VCaP (cell line): ENCODE data around the gene TMCC3.
"Not testable (repeated sequence)": the region's sequence is repeated elsewhere in the genome, so short reads cannot be mapped to it uniquely, and the experiment has no call there.

Source experiments
- H3K27ac ChIP-seq: fragments of 450-650 bp; 2 replicates; pipeline ENCODE4 v1.5.1; 2017
- TF ChIP-seq, protein P1 (sequence below): fragments of 450-650 bp; conservative IDR thresholded peaks from 2 replicates; pipeline ENCODE4 v1.5.1; 2017; ENCODE audit warnings: mild to moderate bottlenecking, moderate library complexity

The TMCC3 gene, protein sequence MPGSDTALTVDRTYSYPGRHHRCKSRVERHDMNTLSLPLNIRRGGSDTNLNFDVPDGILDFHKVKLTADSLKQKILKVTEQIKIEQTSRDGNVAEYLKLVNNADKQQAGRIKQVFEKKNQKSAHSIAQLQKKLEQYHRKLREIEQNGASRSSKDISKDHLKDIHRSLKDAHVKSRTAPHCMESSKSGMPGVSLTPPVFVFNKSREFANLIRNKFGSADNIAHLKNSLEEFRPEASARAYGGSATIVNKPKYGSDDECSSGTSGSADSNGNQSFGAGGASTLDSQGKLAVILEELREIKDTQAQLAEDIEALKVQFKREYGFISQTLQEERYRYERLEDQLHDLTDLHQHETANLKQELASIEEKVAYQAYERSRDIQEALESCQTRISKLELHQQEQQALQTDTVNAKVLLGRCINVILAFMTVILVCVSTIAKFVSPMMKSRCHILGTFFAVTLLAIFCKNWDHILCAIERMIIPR

DNA sequence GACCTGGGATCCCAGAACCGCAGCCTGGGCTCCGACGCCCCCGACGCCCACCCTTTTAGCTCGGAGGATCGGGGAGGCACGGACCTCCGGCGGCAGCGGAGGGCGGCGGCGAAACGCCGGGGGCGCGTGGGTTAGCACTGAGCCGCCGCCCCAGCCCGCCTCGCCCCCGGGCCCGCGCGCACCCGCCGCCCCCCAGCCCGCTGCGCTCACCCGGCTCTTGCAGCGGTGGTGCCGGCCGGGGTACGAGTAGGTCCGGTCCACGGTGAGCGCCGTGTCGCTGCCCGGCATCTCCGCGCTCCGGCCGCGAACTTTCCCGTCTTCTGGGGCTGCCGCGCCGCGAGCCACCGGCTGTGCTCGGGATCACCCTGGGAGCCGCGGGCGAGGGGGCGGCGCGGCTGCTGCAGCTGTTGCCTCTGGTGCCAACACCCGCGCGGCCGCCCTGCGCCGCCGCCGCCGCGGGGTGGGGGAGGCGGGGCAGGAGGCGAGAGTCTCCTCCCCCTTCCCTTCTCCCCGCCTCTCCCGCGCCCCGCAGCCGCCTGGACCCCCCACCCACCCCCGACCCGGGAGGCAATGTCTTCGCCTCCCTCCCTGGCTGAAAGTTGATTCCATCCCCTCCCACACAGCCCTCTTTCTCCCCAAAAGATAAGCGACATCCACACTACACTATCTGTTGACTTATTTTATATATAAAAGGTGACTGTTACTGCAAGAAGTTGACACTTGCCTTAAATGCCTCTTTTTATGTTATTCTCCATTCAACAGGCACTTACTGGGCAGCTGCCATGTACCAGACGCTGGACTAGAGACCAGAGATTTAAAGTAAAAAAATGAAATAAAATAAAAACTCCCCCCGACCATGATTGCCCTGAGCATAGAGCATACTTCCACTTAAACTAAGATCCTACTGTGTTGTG lies at the start of gene TMCC3:
Gene TMCC3, minus strand, starts transcription at position 415 of the 914 bp plus-strand sequence. Its CDS starts 127 bp downstream, at position 288.
- peak within 1 kb of the TSS; percentile 82 for H3K27ac ChIP-seq
- TF ChIP-seq, protein P1, sequence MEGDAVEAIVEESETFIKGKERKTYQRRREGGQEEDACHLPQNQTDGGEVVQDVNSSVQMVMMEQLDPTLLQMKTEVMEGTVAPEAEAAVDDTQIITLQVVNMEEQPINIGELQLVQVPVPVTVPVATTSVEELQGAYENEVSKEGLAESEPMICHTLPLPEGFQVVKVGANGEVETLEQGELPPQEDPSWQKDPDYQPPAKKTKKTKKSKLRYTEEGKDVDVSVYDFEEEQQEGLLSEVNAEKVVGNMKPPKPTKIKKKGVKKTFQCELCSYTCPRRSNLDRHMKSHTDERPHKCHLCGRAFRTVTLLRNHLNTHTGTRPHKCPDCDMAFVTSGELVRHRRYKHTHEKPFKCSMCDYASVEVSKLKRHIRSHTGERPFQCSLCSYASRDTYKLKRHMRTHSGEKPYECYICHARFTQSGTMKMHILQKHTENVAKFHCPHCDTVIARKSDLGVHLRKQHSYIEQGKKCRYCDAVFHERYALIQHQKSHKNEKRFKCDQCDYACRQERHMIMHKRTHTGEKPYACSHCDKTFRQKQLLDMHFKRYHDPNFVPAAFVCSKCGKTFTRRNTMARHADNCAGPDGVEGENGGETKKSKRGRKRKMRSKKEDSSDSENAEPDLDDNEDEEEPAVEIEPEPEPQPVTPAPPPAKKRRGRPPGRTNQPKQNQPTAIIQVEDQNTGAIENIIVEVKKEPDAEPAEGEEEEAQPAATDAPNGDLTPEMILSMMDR, result peak; percentile 39

DNA sequence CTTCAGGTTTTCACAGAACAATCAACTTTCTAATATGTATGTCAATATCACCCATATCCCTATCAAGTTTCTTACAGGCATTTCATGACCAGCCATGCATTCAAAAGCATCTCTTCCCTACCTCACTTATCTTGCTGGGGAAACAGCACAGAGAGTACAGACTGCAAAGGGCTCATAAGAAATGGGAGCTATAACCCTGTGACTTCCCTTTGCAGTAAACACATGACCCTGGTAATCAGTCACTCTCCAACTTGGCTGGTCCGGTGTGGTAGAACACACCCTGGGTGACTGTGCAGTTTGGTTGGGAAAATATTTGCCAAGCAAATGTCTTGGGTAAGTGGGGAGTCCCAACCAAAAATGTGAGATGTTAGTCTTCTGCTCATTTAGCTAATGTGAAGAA lies 49.4 kb upstream of the TMCC3 start:
- TF ChIP-seq, protein P1, result no peak
- no peak overlapping the region for H3K27ac ChIP-seq

DNA sequence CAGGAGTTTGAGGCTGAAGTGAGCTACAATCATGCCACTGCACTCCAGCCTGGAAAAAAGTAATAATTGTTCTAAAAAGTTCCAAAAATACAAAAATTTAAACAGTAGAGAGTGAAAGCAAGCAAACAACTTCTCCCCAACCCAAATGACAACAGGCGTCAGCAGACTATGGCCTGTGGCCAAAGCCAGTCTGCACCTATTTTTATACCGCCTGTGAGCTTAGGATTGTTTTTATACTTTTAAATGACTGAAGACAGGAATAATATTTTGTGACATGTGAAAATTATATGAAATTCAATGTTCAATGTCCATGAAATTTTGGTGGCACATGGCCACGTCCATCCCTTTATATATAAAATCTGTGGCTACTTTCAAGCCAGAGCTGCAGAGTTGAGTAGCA lies 48.2 kb upstream of the TMCC3 start:
- TF ChIP-seq, protein P1, result no peak
- H3K27ac ChIP-seq, result no peak overlapping the region

DNA sequence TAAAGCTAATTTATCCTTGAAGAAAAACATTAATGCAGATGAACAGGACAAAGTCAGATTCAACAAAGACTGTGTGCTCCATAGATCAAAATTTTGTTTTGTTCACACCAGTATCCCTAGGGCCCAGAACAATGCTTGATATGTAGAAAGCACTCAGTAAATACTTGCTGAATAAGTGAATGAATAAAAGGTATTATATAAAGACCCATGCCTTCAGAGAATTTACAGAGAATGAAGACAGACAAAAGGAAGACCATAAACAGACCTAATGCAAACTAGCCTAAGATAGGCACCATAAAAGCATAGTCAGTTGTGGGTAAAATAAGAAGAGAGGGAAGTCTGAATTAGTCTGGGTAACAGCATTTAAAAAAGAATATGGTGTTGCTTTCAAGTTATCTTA lies 47.3 kb upstream of the TMCC3 start:
- TF ChIP-seq, protein P1, result no peak
- H3K27ac ChIP-seq, result no peak overlapping the region

DNA sequence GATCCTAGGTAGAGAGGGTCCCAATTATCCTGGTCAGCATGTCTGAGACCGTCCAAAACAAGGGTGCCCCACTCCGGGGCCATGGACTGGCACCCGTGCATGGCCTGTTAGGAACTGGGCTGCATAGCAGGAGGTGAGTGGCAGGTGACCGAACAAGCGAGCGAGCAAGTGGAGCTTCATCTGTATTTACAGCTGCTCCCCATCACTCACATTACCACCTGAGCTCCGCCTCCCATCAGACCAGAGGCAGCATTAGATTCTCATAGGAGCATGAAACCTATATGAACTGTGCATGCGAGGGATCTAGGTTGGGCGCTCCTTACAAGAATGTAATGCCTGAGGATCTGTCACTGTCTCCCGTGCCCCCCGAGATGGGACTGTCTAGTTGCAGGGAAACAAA lies 44.4 kb upstream of the TMCC3 start:
- TF ChIP-seq, protein P1, result no peak
- no peak overlapping the region for H3K27ac ChIP-seq

DNA sequence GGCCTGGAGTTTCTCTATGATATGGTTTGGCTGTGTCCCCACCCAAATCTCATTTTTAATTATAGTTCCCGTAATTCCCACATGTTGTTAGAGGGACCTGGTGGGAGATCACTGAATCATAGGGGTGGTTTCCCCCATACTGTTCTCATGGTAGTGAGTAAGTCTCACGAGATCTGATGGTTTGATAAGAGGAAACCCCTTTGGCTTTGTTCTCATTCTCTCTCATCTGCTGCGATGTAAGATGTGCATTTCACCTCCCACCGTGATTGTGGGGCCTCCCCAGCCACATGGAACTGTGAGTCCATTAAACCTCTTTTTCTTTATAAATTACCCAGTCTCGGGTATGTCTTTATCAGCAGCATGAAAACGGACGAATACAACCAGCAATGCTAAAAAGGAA lies 42.5 kb upstream of the TMCC3 start:
- H3K27ac ChIP-seq, result not testable (repeated sequence)

DNA sequence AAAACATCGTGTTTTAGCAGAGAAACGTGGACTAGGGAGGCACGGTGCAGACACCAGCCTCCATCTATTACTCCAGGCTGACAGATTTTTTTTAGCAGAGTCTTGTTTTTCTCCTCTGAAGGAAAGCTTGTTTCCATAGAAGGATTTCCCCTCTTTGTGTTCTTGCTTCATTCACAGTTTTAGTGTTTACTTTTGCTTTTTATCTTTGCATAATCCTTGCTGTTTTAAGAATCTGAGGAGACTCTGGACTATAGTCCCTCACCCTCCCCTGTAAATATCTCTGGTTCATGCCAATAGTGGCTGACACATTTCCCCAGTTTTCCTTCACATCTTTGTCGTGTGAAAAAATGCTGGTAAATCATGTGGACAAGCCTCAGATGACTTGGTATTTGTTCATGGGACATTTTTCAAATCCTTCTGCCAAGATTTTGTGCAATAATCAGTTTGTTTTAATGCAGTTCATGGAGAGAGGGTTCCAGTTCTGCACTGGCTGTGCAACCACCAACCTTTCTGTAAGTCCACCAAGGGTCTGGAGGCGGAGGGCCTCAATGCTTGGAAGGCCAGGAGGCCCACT lies 39.9 kb upstream of the TMCC3 start:
- H3K27ac ChIP-seq, result no peak overlapping the region
- TF ChIP-seq, protein P1, result no peak
